H1 (cell line): Measurements from ENCODE around the gene DDX1. TPM values are rescaled to one million over a fixed set of nuclear protein-coding genes. Genes with fewer than 3 reads are reported as not detected.

Source experiments
- BACH1 ChIP-seq: IDR thresholded peaks from 2 replicates; pipeline ENCODE4 v1.6.1; 2012; ENCODE audit warnings: low read length, improper control_type of control experiment
- SIRT6 ChIP-seq: IDR thresholded peaks from one replicate; pipeline ENCODE4 v1.7.1; 2012; ENCODE audit warnings: low read length, inconsistent platforms
- polyA plus RNA-seq, 7 experiments: library from polyadenylated mRNA; depleted of rRNA in 3 of 7; stranded (reverse) in 5 of 7; unstranded in 2 of 7; fragments of >200 nt in 5 of 7; fragments of 200-250 nt in 2 of 7; gene quantifications; 1 replicate in 5 of 7; 2 replicates in 1 of 7; 4 replicates in 1 of 7; pipeline versions ENCODE4 v1.2.1 to v1.2.3, GENCODE V29; 2011 to 2013; ENCODE audit warnings: missing spikeins in 2 of 7, mixed read lengths in 2 of 7
- total RNA-seq: library from RNA; stranded (reverse); fragmentation: NEBNext Ultra II Directional; extraction: Animal tissue kit (Norgen Biotek cat#: 25700); gene quantifications from 2 replicates; pipeline ENCODE4 v1.2.1, GENCODE V29; 2021

DDX1 gene
- total and polyA plus RNA-seq, 2 of the 8 experiments (the other 6 are each of a cell fraction or from before 2014, with no cell fraction given), result 51.1 to 161 TPM

GRCh38 chr2:15607709-15608391 is 16.2 kb downstream of the DDX1 start (continued):
- TF ChIP-seq SIRT6, result no peak
- no peak for TF ChIP-seq BACH1
